Liver (tissue), 9 donors: ENCODE results near the gene FMO3. TPM values are rescaled to one million over a fixed set of nuclear protein-coding genes. Genes with fewer than 3 reads are reported as not detected.

Source experiments
- DNase-seq: peaks from one replicate; pipeline ENCODE4 v3.0.0-alpha.2; 2017; ENCODE audit warnings: low spot score
- H3K27ac ChIP-seq, 2 donors: one replicate each; pipeline ENCODE4 v1.7.0; 2013; ENCODE audit warnings: inconsistent platforms in 2 of 2, low read length in 2 of 2, control low read depth in 1 of 2, low read depth in 1 of 2, mild to moderate bottlenecking in 1 of 2
- H3K27me3 ChIP-seq, 4 donors: one replicate each; pipeline versions ENCODE4 v1.6.1 to v1.7.0; 2013; ENCODE audit warnings: low read length in 3 of 4, inconsistent platforms in 1 of 4, mild to moderate bottlenecking in 1 of 4, moderate library complexity in 1 of 4; ENCODE audit not compliant: control insufficient read depth in 4 of 4, insufficient read depth in 4 of 4
- H3K36me3 ChIP-seq, 4 donors: one replicate each; pipeline versions ENCODE4 v1.6.1 to v1.7.0; 2013; ENCODE audit warnings: low read length in 3 of 4, mild to moderate bottlenecking in 3 of 4, low read depth in 1 of 4, moderate library complexity in 1 of 4; ENCODE audit not compliant: control insufficient read depth in 4 of 4, insufficient read depth in 3 of 4
- H3K4me1 ChIP-seq, 4 donors: one replicate each; pipeline versions ENCODE4 v1.6.1 to v1.7.0; 2013; ENCODE audit warnings: low read length in 3 of 4, mild to moderate bottlenecking in 3 of 4, moderate library complexity in 1 of 4; ENCODE audit not compliant: control insufficient read depth in 4 of 4, insufficient read depth in 4 of 4
- H3K4me3 ChIP-seq, 3 donors: one replicate each; pipeline versions ENCODE4 v1.6.1 to v1.7.0; 2013; ENCODE audit warnings: low read length in 3 of 3, control low read depth in 1 of 3, low read depth in 1 of 3, mild to moderate bottlenecking in 1 of 3
- H3K9ac ChIP-seq, 2 donors: one replicate each; pipeline ENCODE4 v1.7.0; 2013; ENCODE audit warnings: low read length in 2 of 2, mild to moderate bottlenecking in 2 of 2, moderate library complexity in 2 of 2, control low read depth in 1 of 2, low read depth in 1 of 2
- H3K9me3 ChIP-seq, 4 donors: one replicate each; pipeline versions ENCODE4 v1.6.1 to v1.7.0; 2013; ENCODE audit warnings: low read length in 3 of 4; ENCODE audit not compliant: control insufficient read depth in 4 of 4
- CTCF ChIP-seq: fragments of 150-350 bp; IDR thresholded peaks from 2 replicates; pipeline ENCODE4 v1.5.1; 2017; ENCODE audit warnings: improper control_type of control experiment, low read depth, low read length; ENCODE audit not compliant: missing input control
- EGR1 ChIP-seq, 2 donors: IDR thresholded peaks; 2 replicates each; pipeline ENCODE4 v1.6.1; 2016 to 2018; ENCODE audit warnings: antibody characterized with exemption in 2 of 2, low read depth in 2 of 2
- FOXA1 ChIP-seq: IDR thresholded peaks from 2 replicates; pipeline ENCODE4 v1.6.1; 2016; ENCODE audit warnings: antibody characterized with exemption
- FOXA2 ChIP-seq: IDR thresholded peaks from 2 replicates; pipeline ENCODE4 v1.6.1; 2016; ENCODE audit warnings: antibody characterized with exemption
- GABPA ChIP-seq, 2 donors: IDR thresholded peaks in 1 of 2; conservative IDR thresholded peaks in 1 of 2; 2 replicates each; pipeline ENCODE4 v1.6.1; 2016; ENCODE audit warnings: antibody characterized with exemption in 2 of 2, mild to moderate bottlenecking in 1 of 2, moderate library complexity in 1 of 2
- HNF4A ChIP-seq, 2 donors: conservative IDR thresholded peaks; 2 replicates each; pipeline ENCODE4 v1.6.1; 2016; ENCODE audit warnings: antibody characterized with exemption in 2 of 2, mild to moderate bottlenecking in 2 of 2
- HNF4G ChIP-seq: IDR thresholded peaks from 2 replicates; pipeline ENCODE4 v1.6.1; 2016; ENCODE audit warnings: antibody characterized with exemption
- JUND ChIP-seq, 2 donors: IDR thresholded peaks; 2 replicates each; pipeline ENCODE4 v1.6.1; 2016; ENCODE audit warnings: antibody characterized with exemption in 2 of 2
- REST ChIP-seq: IDR thresholded peaks from 2 replicates; pipeline ENCODE4 v1.6.1; 2016; ENCODE audit warnings: antibody characterized with exemption, mild to moderate bottlenecking
- RXRA ChIP-seq, 2 donors: IDR thresholded peaks; 2 replicates each; pipeline ENCODE4 v1.6.1; 2017 to 2018; ENCODE audit warnings: antibody characterized with exemption in 2 of 2, mild to moderate bottlenecking in 1 of 2
- SP1 ChIP-seq: IDR thresholded peaks from 2 replicates; pipeline ENCODE4 v1.6.1; 2018; ENCODE audit warnings: antibody characterized with exemption, mild to moderate bottlenecking
- TAF1 ChIP-seq: conservative IDR thresholded peaks from 2 replicates; pipeline ENCODE4 v1.6.1; 2016; ENCODE audit warnings: antibody characterized with exemption, mild to moderate bottlenecking
- YY1 ChIP-seq: IDR thresholded peaks from 2 replicates; pipeline ENCODE4 v1.6.1; 2016; ENCODE audit warnings: antibody characterized with exemption, mild to moderate bottlenecking
- ZBTB33 ChIP-seq: IDR thresholded peaks from 2 replicates; pipeline ENCODE4 v1.6.1; 2016; ENCODE audit warnings: antibody characterized with exemption
- WGBS: extraction: QIAGEN DNeasy Blood & Tissue Kit; methylation state at CpG from one replicate; pipeline ENCODE4 v1.1.7; 2013; 5-methylcytosine and 5-hydroxymethylcytosine counted together
- polyA plus RNA-seq, 2 donors: library from polyadenylated mRNA; stranded (reverse) in 1 of 2; unstranded in 1 of 2; fragments of 200-250 nt in 1 of 2; fragments of >200 nt in 1 of 2; fragmentation: Nextera tagmentation in 1 of 2; extraction: Ambion mirVana in 1 of 2; gene quantifications; one replicate each; pipeline versions ENCODE4 v1.2.1 to v1.2.3, GENCODE V29; 2013 to 2015
- total RNA-seq, 2 donors: library from RNA; depleted of rRNA; stranded (reverse); fragments of >200 nt; gene quantifications; one replicate each; pipeline ENCODE4 v1.2.3, GENCODE V29; 2014
- donor health status: healthy.
- donor health status: healthy.
- donor health status: healthy.
- donor health status: healthy.
- donor health status: healthy.

The FMO3 gene
- total and polyA plus RNA-seq, 4 donors: 11.1 to 276 (median 123) TPM

- Histone ChIP-seq H3K4me3 (no peak overlapping the region), H3K27ac (no peak overlapping the region), H3K4me1 (no peaks in the 10 kb centered on the region), H3K9ac (no peak overlapping the region), H3K9me3 (no peaks in the 10 kb centered on the region), H3K36me3 (no peaks in the 10 kb centered on the region), H3K27me3 (no peaks in the 10 kb centered on the region)
- 79% methylated on average over 1 of the region's 1 CpG for WGBS
- DNase-seq: no peak
- TF ChIP-seq JUND (IDR thresholded peaks at IDR 0.05) (no peak), YY1 (no peak), REST (no peak), SP1 (no peak), FOXA1 (no peak), ZBTB33 (no peak), GABPA (IDR thresholded peaks at IDR 0.05 in 1 of 2, conservative IDR thresholded peaks at IDR 0.05 in 1 of 2) (no peak), HNF4A (conservative IDR thresholded peaks at IDR 0.05) (no peak), CTCF (no peak), HNF4G (no peak), RXRA (IDR thresholded peaks at IDR 0.05) (no peak), EGR1 (IDR thresholded peaks at IDR 0.05; ENCODE audit: low read depth in 2 of 2) (no peak), FOXA2 (no peak), TAF1 (no peak)
Measured at GRCh38 chr1:171150156-171150555, 59.5 kb downstream of the FMO3 start.

- DNase-seq: no peak
- TF ChIP-seq FOXA1 (no peak), YY1 (no peak), TAF1 (no peak)
- no peaks in the 10 kb centered on the region for H3K4me1 ChIP-seq
- H3K27ac ChIP-seq: no peak overlapping the region
- WGBS: 76% methylated on average over 2 of the region's 2 CpGs
- H3K9ac ChIP-seq: no peak overlapping the region
- H3K36me3 ChIP-seq: no peaks in the 10 kb centered on the region
- H3K9me3 ChIP-seq: no peaks in the 10 kb centered on the region
- no peak overlapping the region for H3K4me3 ChIP-seq
- no peaks in the 10 kb centered on the region for H3K27me3 ChIP-seq
Measured at GRCh38 chr1:171152549-171152948, 61.8 kb downstream of the FMO3 start.
